Right ventricle myocardium inferior (tissue), 1 donor: Measurements from ENCODE around the gene SLC39A11. TPM values are rescaled to one million over a fixed set of nuclear protein-coding genes. Genes with fewer than 3 reads are reported as not detected.
"Not testable (repeated sequence)": the region's sequence is repeated elsewhere in the genome, so short reads cannot be mapped to it uniquely, and the experiment has no call there.

Experiments
- ATAC-seq: fragments of 200-7000 bp; cut with Tn5 transposase; one replicate; pipeline ENCODE4 v1.9.1; 2020; ENCODE audit warnings: mild to moderate bottlenecking, moderate library complexity
- DNase-seq: peaks from one replicate; pipeline ENCODE4 v3.0.0; 2021; ENCODE audit errors: missing footprints
- intact Hi-C: fragments of 100-400 bp; cut with DNase I; formaldehyde crosslinking; loops from one replicate; pipeline ENCODE4 v1.11.0; 2022
- total RNA-seq: library from RNA; stranded (reverse); fragmentation: NEBNext Ultra II Directional; extraction: Animal tissue kit (Norgen Biotek cat#: 25700); gene quantifications from one replicate; pipeline ENCODE4 v1.2.1, GENCODE V29; 2021
- donor health status: DM: no; HTN: yes; CAD: no; lungs with severe emphysema.

The SLC39A11 gene
- total RNA-seq, 1 donor from 2014 or later, result 6.9 TPM

- intact Hi-C loops, result no loop called here
- ATAC-seq (no peak), DNase-seq (no peak)
Measured at GRCh38 chr17:72946696-72947095, 145.8 kb downstream of the SLC39A11 start.

GRCh38 chr17:72946156-72946555 lies 146.3 kb downstream of the SLC39A11 start:
- intact Hi-C loops, result no loop called here
- ATAC-seq (no peak), DNase-seq (no peak)

DNA sequence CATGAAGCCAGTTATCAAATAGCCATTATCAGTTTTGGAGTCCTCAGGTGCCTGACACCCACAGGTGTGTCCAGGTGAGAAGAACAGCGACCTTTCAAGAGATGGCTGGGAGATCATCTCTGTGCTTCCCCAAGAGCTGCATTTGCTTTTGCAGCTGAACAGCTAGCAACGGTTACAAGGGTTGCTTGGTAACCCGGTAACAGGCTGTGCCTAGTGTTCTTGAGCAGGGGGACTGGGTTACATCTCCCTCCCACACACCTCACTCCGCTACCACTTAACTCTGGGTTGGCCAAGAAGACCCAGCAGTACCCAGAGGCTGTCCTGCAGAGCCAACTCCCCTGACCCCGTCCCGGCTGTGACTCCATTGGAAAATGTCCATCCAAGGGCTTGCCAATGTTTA lies 147.0 kb downstream of the SLC39A11 start:
- ATAC-seq, result no peak
- intact Hi-C loops, result no loop called here
- no peak for DNase-seq

GRCh38 chr17:72943826-72944689 lies 148.4 kb downstream of the SLC39A11 start:
- no peak for ATAC-seq
- intact Hi-C loops, result no loop called here
- no peak for DNase-seq

GRCh38 chr17:72942579-72942978 lies 149.9 kb downstream of the SLC39A11 start:
- intact Hi-C loops, result no loop called here
- ATAC-seq (no peak), DNase-seq (no peak)

- ATAC-seq, result no peak
- intact Hi-C loops, result no loop called here
Measured at GRCh38 chr17:72940496-72940895, 152.0 kb downstream of the SLC39A11 start.

DNA sequence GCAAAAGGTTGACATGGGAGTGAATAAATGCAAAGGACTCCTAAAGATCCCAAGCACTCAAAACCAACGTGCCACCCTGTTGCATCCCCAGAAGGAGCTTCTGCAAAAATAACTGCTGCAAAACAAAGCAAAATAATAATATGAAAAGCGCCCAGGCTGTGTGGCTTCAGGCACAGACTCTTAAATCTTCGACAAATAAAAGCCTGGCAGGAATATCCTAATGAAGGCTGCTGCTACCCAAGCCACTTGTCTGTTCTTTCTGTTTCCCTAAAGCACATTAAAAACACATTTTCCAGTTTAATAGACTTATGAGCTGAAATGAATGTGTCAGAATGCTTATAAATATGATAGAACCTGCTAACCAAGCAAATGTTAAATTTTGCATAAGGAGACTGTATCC lies 154.0 kb downstream of the SLC39A11 start:
- intact Hi-C loops, result no loop called here
- ATAC-seq, result no peak
- no peak for DNase-seq

More at GRCh38 chr17:72940496-72940895, 152.0 kb downstream of the SLC39A11 start:
- no peak for DNase-seq

GRCh38 chr17:72937707-72938106 lies 154.8 kb downstream of the SLC39A11 start:
- no peak for ATAC-seq
- DNase-seq, result no peak
- intact Hi-C loops, result no loop called here

DNA sequence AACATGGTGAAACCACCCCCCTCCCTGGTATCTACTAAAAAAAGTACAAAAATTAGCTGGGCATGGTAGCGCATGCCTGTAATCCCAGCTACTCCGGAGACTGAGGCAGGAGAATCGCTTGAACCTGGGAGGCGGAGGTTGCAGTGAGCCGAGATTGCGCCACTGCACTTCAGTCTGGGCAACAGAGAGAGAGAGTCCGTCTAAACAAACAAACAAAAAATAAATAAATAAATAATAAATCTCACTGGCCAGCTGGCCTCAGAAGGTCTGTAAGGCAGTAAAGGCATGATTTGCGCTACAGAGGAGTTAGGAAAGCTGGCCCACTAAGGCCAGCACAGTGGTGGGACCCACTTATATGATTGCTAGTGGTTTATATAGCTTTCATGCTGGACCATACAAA lies 155.2 kb downstream of the SLC39A11 start:
- intact Hi-C loops, DNase-seq, ATAC-seq: not testable (repeated sequence)

- no peak for ATAC-seq
- DNase-seq, result no peak
- intact Hi-C loops, result no loop called here
Measured at GRCh38 chr17:72935984-72936383, 156.5 kb downstream of the SLC39A11 start.

DNA sequence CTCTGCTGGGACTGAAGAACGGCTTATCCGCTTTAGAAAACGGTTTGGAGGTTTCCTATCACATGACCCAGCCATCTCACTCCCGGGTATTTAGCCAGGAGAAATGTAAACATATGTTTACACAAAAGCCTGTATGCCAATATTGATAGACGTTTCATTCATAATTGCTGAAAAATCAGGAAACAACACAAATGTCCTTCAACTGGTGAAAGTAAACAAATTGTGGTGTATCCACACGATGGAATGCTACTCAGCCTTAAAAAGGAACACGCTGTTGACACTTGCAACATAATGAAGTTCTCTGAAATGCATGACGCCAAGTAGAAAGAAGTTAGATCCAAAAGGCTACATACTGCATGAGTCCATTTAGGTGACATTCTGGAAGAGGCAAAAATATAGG lies 157.6 kb downstream of the SLC39A11 start:
- intact Hi-C loops, result no loop called here
- ATAC-seq (no peak), DNase-seq (no peak)

DNA sequence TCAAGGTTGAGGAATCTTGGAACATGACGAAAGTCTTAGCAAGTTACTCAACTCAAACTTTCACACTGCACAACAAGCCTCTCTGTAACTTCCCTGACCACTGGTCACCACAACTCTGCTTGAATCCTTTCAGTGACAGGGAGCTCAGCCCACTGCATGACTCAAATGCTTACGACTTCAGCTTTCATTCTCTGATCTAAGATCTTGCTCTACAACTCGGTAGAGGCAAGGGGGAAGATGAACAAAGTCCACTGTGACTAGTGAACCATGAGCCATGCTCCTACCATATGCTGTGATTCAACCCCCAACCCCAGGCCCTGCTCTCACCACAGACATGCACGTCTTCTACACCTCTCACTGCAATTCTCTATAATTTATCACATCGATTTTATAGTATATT lies 160.9 kb downstream of the SLC39A11 start:
- DNase-seq, result no peak
- intact Hi-C loops, result no loop called here
- no peak for ATAC-seq

GRCh38 chr17:72931163-72931562 lies 161.3 kb downstream of the SLC39A11 start:
- DNase-seq (no peak), ATAC-seq (no peak)
- intact Hi-C loops, result no loop called here

DNA sequence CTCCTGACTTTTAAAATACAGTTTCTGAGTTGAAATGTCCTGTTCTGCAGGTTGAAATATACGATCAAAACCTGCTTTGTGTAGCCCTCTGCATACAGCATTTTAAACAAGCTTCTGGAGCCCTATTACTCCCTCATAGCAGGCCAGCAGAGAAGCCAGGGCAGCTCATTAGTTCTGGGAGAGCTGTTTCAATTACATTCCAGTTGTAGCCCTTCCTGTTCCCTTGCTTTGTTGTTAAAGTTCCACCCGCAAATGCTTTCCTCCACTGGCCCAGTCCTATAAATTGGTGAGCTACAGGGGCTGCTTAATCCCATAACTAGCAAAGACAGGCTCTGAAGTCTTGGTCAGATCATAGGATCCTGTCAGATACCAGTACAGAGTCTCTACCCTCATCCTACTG lies 162.5 kb downstream of the SLC39A11 start:
- intact Hi-C loops, result no loop called here
- ATAC-seq (no peak), DNase-seq (no peak)

DNA sequence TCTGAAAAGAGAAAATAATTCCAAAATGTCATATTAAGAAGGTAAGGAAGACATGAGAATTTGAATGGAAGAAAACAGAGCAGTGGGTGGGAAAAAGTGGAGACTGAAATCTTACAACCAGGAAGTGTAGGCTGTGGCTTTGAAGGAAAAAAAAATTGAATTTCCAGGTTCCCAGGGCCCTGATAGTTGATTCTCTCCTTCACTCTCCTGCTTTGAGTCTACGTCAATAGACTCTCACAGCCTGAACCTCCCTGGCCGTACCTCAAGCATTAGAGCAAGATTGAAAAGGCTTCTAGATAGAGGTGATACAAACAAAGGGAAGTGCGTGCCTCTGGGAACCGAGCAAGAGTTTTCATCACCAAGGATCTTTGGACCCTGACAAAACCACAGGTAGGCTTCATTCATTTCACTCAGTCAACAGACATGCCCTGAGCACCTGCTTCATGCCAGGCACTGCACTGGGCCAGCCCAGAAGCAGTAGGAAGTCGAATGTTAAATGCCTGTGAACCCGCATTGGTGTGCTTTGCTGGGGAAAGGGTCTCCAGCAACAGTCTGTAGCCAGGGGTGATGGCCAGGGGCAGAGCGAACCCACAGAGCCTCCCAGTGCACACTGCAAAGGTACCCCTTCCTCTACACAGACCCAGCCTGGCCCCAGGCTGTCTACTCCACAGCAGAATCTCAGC lies 163.9 kb downstream of the SLC39A11 start:
- ATAC-seq, result no peak
- intact Hi-C loops, result no loop called here
- DNase-seq, result no peak

DNA sequence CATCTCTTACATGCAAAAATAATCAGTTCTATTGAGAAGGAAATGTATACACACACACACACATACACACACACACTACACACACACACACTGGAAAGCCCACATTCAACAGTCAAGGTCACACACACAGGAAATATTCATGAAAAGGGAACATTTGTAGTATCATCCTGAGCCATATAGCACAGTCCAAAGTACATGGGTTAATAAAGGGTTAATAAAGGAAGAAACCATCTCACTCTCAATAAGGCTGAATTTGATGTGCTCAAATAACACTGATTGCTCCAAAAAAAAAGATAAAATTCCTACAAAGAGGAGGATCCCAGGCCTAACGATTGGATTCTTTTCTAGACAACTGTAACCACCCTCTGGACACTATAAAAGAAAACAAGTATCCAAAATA lies 164.7 kb downstream of the SLC39A11 start:
- ATAC-seq (no peak), DNase-seq (no peak)
- intact Hi-C loops, result no loop called here

DNA sequence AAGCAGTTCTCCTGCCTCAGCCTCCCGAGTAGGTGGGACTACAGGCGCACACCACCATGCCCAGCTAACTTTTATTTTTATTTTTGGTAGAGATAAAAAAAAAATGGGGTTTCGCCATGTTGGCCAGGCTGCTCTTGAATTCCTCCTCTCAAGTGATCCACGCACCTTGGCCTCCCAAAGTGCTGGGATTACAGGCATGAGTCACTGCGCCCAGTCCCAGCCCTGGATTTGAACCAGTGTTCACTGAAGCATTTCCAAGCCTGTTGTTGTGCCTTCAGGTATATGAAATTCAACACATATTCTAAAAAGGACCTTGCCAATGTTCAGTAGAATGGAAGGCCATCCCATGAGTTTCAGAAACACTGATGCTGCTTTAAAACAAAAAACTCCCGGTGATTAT lies 165.3 kb downstream of the SLC39A11 start:
- DNase-seq (no peak), ATAC-seq (no peak)
- intact Hi-C loops, result no loop called here

GRCh38 chr17:72926171-72926570 lies 166.3 kb downstream of the SLC39A11 start:
- intact Hi-C loops, result no loop called here
- no peak for ATAC-seq
- DNase-seq, result no peak

DNA sequence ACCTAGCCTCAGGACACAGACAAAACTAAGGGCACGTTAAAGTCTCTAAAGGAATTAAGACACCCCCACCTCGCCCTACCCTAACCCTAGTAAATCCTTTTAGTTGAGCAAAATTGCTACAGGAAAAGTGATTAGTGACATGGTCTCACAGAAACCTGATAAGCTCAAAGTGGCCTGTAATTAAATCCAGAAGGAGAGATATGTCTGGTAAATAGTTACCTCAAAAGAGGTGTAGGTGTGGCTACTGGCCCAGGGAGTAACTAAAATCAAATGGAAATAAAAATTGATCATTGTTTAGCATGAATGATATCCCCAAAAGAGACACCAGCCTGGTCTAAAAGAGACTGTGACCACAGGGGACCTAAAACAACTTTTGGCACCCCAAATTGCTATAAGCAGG lies 168.3 kb downstream of the SLC39A11 start:
- DNase-seq, result no peak
- ATAC-seq, result no peak
- intact Hi-C loops, result no loop called here

DNA sequence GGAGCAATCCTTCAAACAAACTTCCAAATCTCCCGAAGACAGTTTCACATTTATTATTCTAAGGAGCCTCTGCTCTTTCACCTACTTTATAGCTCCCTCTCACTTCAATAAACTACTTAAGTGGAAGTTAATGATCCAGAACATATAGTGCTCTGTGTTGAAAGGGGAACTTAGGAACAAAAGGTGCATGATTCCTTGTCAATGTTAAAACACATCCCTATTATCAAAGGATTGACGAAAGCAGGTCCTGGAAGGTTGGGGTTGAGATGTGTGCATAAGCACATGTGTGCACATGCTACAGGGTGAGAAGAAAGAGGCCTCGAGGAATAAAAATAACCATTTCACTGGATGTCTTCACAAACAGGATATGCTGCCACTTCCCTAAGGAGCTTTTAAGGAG lies 170.3 kb downstream of the SLC39A11 start:
- intact Hi-C loops, result no loop called here
- DNase-seq (no peak), ATAC-seq (no peak)
